K562 (cell line): ENCODE results near the gene ARL16. TPM values are rescaled to one million over a fixed set of nuclear protein-coding genes. Genes with fewer than 3 reads are reported as not detected.

Experiments used
- ATAC-seq: fragments of 200-7000 bp; cut with Tn5 transposase; 3 replicates; pipeline ENCODE4 v1.9.1; 2020; ENCODE audit warnings: moderate library complexity
- BruUV-seq: library from RNA; stranded (reverse); fragments of 400-500 nt; replicated peaks from 2 replicates; lab custom pipeline; 2021; lab: Mats Ljungman, UMichigan
- CTCF ChIA-PET: fragments of 300-600 bp; formaldehyde crosslinking; extraction: SDS; loops from one replicate; lab custom pipeline; 2021; ENCODE audit warnings: low intra/inter-chr PET ratio; lab: Yijun Ruan, JAX
- POLR2A ChIA-PET: fragments of 300-600, 350-650 bp; sonication (Branson Sonifier 250); formaldehyde crosslinking; extraction: SDS; loops from one replicate; lab custom pipeline; 2021; ENCODE audit warnings: antibody characterized with exemption, inconsistent platforms; lab: Yijun Ruan, JAX
- DNase-seq, 4 experiments: peaks; one replicate each; pipeline versions ENCODE4 v3.0.0 to v3.0.0-alpha.2; 2011 to 2018; ENCODE audit warnings: low spot score in 3 of 4, mixed read lengths in 3 of 4; ENCODE audit errors: extremely low read depth in 1 of 4
- FAIRE-seq: peaks from 2 replicates; lab custom pipeline; 2011; peaks lifted over from hg19 to GRCh38; lab: Jason Lieb, UNC
- H2AFZ ChIP-seq: 2 replicates; pipeline ENCODE4 v1.6.0; 2011; ENCODE audit warnings: low read depth, low read length, control low read depth, inconsistent platforms
- H3K27ac ChIP-seq: fragments of 200-600 bp; 3 replicates; pipeline ENCODE4 v1.8.0; 2011; ENCODE audit warnings: low read depth, mild to moderate bottlenecking, control low read depth, inconsistent platforms, low read length, moderate library complexity, mixed read lengths; ENCODE audit errors: extremely low read depth
- H3K27me3 ChIP-seq, 2 experiments: fragments of 300-600 bp in 1 of 2; 2 replicates in 1 of 2; 3 replicates in 1 of 2; pipeline versions ENCODE4 v1.6.0 to v1.8.0; 2011; ENCODE audit warnings: inconsistent platforms in 2 of 2, low read length in 2 of 2, mild to moderate bottlenecking in 1 of 2, mixed read lengths in 1 of 2, moderate library complexity in 1 of 2; ENCODE audit not compliant: control insufficient read depth in 2 of 2, insufficient read depth in 2 of 2
- H3K36me3 ChIP-seq: fragments of 300-600 bp; 3 replicates; pipeline ENCODE4 v1.8.0; 2011; ENCODE audit warnings: mild to moderate bottlenecking, low read length, inconsistent platforms; ENCODE audit not compliant: control insufficient read depth, insufficient read depth
- H3K4me1 ChIP-seq, 2 experiments: fragments of 200-600 bp in 1 of 2; replicated peaks in 1 of 2; 2 replicates in 1 of 2; 3 replicates in 1 of 2; pipeline versions ENCODE4 v1.5.1 to v1.8.0; 2011; ENCODE audit warnings: inconsistent platforms in 2 of 2, low read length in 2 of 2, mild to moderate bottlenecking in 1 of 2, mixed read lengths in 1 of 2, moderate library complexity in 1 of 2; ENCODE audit not compliant: control insufficient read depth in 2 of 2, insufficient read depth in 2 of 2
- H3K4me2 ChIP-seq: 2 replicates; pipeline ENCODE4 v1.6.1; 2011; ENCODE audit warnings: low read length, control low read depth, inconsistent platforms, mixed read lengths; ENCODE audit not compliant: insufficient read depth
- H3K4me3 ChIP-seq: fragments of 200-600 bp; sonication (generic), shearing (Covaris generic); 2 replicates; pipeline ENCODE4 v1.5.1; 2016; ENCODE audit warnings: control low read depth, inconsistent platforms
- H3K79me2 ChIP-seq: fragments of 200-600 bp; 3 replicates; pipeline ENCODE4 v1.8.0; 2011; ENCODE audit warnings: low read length, inconsistent platforms; ENCODE audit not compliant: control insufficient read depth, insufficient read depth
- H3K9ac ChIP-seq, 2 experiments: 2 replicates each; pipeline versions ENCODE4 v1.6.0 to v1.6.1; 2011; ENCODE audit warnings: low read depth in 2 of 2, low read length in 2 of 2, control low read depth in 1 of 2, inconsistent platforms in 1 of 2, mild to moderate bottlenecking in 1 of 2, mixed read lengths in 1 of 2; ENCODE audit not compliant: insufficient read depth in 1 of 2
- H3K9me1 ChIP-seq: one replicate; pipeline ENCODE4 v1.6.0; 2011; ENCODE audit warnings: inconsistent platforms, mild to moderate bottlenecking, low read length, moderate library complexity; ENCODE audit not compliant: control insufficient read depth, insufficient read depth
- H3K9me3 ChIP-seq: replicated peaks from 2 replicates; pipeline ENCODE4 v1.5.1; 2011; ENCODE audit warnings: low read depth, low read length, inconsistent platforms; ENCODE audit not compliant: control insufficient read depth, insufficient read depth
- H4K20me1 ChIP-seq: replicated peaks from 2 replicates; pipeline ENCODE4 v1.6.1; 2011; ENCODE audit warnings: low read length, inconsistent platforms, mixed read lengths; ENCODE audit not compliant: control insufficient read depth, insufficient read depth
- ADNP ChIP-seq: fragments of 200-800 bp; sonication (Bioruptor generic); IDR thresholded peaks from 2 replicates; pipeline ENCODE4 v1.6.1; 2016; ENCODE audit warnings: missing genetic modification characterization, missing compliant biosample characterization
- AFF4 ChIP-seq: sonication (generic); formaldehyde crosslinking; IDR thresholded peaks from 2 replicates; pipeline ENCODE4 v1.8.0; 2023; ENCODE audit warnings: mild to moderate bottlenecking, missing genetic modification reagents
- ATF7 ChIP-seq: fragments of 450-650 bp; IDR thresholded peaks from 2 replicates; pipeline ENCODE4 v1.7.1; 2014; ENCODE audit warnings: mild to moderate bottlenecking, moderate library complexity
- CGGBP1 ChIP-seq: fragments of 250-450 bp; sonication (Bioruptor Pico); IDR thresholded peaks from 2 replicates; pipeline ENCODE4 v1.9.0; 2021; ENCODE audit warnings: mild to moderate bottlenecking
- E2F5 ChIP-seq: sonication (generic); formaldehyde crosslinking; IDR thresholded peaks from 2 replicates; pipeline ENCODE4 v1.8.0; 2022; ENCODE audit warnings: mild to moderate bottlenecking, missing genetic modification reagents
- EP400 ChIP-seq: fragments of 450-650 bp; IDR thresholded peaks from 2 replicates; pipeline ENCODE4 v1.6.1; 2017; ENCODE audit warnings: antibody characterized with exemption, mild to moderate bottlenecking, moderate library complexity
- HMGXB4 ChIP-seq: sonication (generic); formaldehyde crosslinking; IDR thresholded peaks from 2 replicates; pipeline ENCODE4 v1.8.1; 2023; ENCODE audit warnings: mild to moderate bottlenecking, missing genetic modification reagents
- KDM5B ChIP-seq: fragments of 200-600 bp; sonication (generic); IDR thresholded peaks from 2 replicates; pipeline ENCODE4 v1.6.1; 2012; ENCODE audit warnings: low read depth, mild to moderate bottlenecking, moderate library complexity, low read length, control low read depth, inconsistent platforms; ENCODE audit not compliant: insufficient replicate concordance
- MCM5 ChIP-seq: fragments of 450-650 bp; IDR thresholded peaks from 2 replicates; pipeline ENCODE4 v1.6.1; 2016; ENCODE audit warnings: low read depth
- POLR2B ChIP-seq: fragments of 450-650 bp; IDR thresholded peaks from 2 replicates; pipeline ENCODE4 v1.6.1; 2018; ENCODE audit warnings: low read depth; ENCODE audit not compliant: partially characterized antibody
- ZBTB33 ChIP-seq: sonication (generic); formaldehyde crosslinking; IDR thresholded peaks from 2 replicates; pipeline ENCODE4 v1.8.1; 2023; ENCODE audit warnings: mild to moderate bottlenecking, missing genetic modification reagents
- ZNF23 ChIP-seq: fragments of 250-450 bp; sonication (Bioruptor Pico); IDR thresholded peaks from 2 replicates; pipeline ENCODE4 v1.4.0; 2020; ENCODE audit warnings: mild to moderate bottlenecking
- ZNF316 ChIP-seq: fragments of 450-650 bp; IDR thresholded peaks from 2 replicates; pipeline ENCODE4 v1.6.1; 2016
- WGBS: fragments of 100-300 bp; shearing (Covaris generic); methylation state at CpG from one replicate; pipeline ENCODE4 v1.1.6; 2016; ENCODE audit warnings: low coverage, mixed read lengths; ENCODE audit not compliant: insufficient coverage; ENCODE audit errors: missing lambda C conversion rate; 5-methylcytosine and 5-hydroxymethylcytosine counted together
- in situ Hi-C: fragments of 300-500 bp; cut with MboI; formaldehyde crosslinking; loops from 4 replicates; pipeline ENCODE4 v1.15.0; 2018; ENCODE audit warnings: inconsistent platforms, mixed read lengths
- intact Hi-C: fragments of 100-400 bp; cut with micrococcal nuclease; formaldehyde crosslinking; loops from 2 replicates; pipeline ENCODE4 v1.14.2; 2022
- polyA plus RNA-seq, 8 experiments: library from polyadenylated mRNA; depleted of rRNA in 4 of 8; stranded (reverse) in 5 of 8; unstranded in 3 of 8; fragments of >200 nt; fragmentation: Nextera tagmentation in 2 of 8; fragmentation: Illumina TruSeq in 1 of 8; extraction: Ambion mirVana in 2 of 8; extraction: Trizol in 1 of 8; gene quantifications; 2 replicates each; pipeline versions ENCODE4 v1.2.1 to v1.2.3, GENCODE V29; 2011 to 2014; ENCODE audit warnings: inconsistent platforms in 1 of 8, missing spikeins in 1 of 8
- total RNA-seq, 7 experiments: library from RNA; depleted of rRNA in 6 of 7; stranded (reverse); fragments of >200 nt in 6 of 7; fragmentation: Illumina TruSeq in 2 of 7; extraction: Trizol in 2 of 7; gene quantifications; 2 replicates each; pipeline versions ENCODE4 v1.2.1 to v1.2.3, GENCODE V29; 2011 to 2021; ENCODE audit warnings: low replicate concordance in 1 of 7

ARL16 gene
- total and polyA plus RNA-seq, 9 of the 15 experiments (the other 6 are each of a cell fraction or from before 2014, with no cell fraction given) = 5.4 to 32.4 (median 22.6) TPM

- H3K4me2 ChIP-seq = peak overlapping the region; percentile 84
- BruUV-seq = no TSS peak
- under 1% methylated on average over 18 of the region's 18 CpGs for WGBS
- ATAC-seq (peak; percentile 82), FAIRE-seq (peak; percentile 26), DNase-seq (peak in 1 of 4 experiments; percentile 69)
- H3K9me3 ChIP-seq = no peaks in the 10 kb centered on the region
- peaks cover 6% of the 10 kb centered on the region for H4K20me1 ChIP-seq
- H3K9me1 ChIP-seq = no peaks in the 10 kb centered on the region
- peak overlapping the region; percentile 87 for H3K27ac ChIP-seq
- ChIA-PET CTCF (no interaction called here), POLR2A (interaction anchor here (0.5 to 1.4 kb wide), 12 partner anchors 9 to 305 kb away, joined by 3 to 6 read pairs (median 3); partner anchors contain the start of genes ACTG1 and CCDC137)
- peaks cover 58% of the 10 kb centered on the region for H3K79me2 ChIP-seq
- H3K36me3 ChIP-seq = peaks cover 31% of the 10 kb centered on the region; the same call in 2 of the 3 replicates
- in situ Hi-C loops (no loop called here), intact Hi-C loops (loop anchor here (1.0 kb wide), 1 partner anchor 30 kb away; the partner anchor contains the start of genes CCDC137 and OXLD1)
- H3K4me3 ChIP-seq = peak overlapping the region; percentile 69
- peak overlapping the region; percentile 10; the same call in 1 of the 2 replicates for H2AFZ ChIP-seq
- no peaks in the 10 kb centered on the region for H3K27me3 ChIP-seq
- peak overlapping the region; percentile 94 to 98 for H3K9ac ChIP-seq
- H3K4me1 ChIP-seq = peaks cover 20 to 22% of the 10 kb centered on the region in 2 experiments; a peak in 4 of 5 replicates
- no peak for TF ChIP-seq ATF7
- TF ChIP-seq HMGXB4 (CRISPR knock-in tag) = no peak
- TF ChIP-seq POLR2B = no peak
- TF ChIP-seq MCM5 = no peak
- no peak for TF ChIP-seq ZNF23
- 0 out of 2 replicates have a peak, but pooled peaks have one; percentile 34 for TF ChIP-seq ADNP
- TF ChIP-seq EP400 = no peak
- TF ChIP-seq AFF4 (CRISPR knock-in tag) = peak; percentile 71; the same call in 1 of the 2 replicates
- TF ChIP-seq KDM5B = no peak
- TF ChIP-seq ZBTB33 (CRISPR knock-in tag) = peak; percentile 10; the same call in 1 of the 2 replicates
- TF ChIP-seq CGGBP1 (CRISPR knock-in tag) = no peak
- TF ChIP-seq ZNF316 = 0 out of 2 replicates have a peak, but pooled peaks have one; percentile 5
- no peak for TF ChIP-seq E2F5 (CRISPR knock-in tag)
These were observed 47.6 kb downstream of the ARL16 start for GRCh38 chr17:81635973-81636504.
